HuH-7 (cell line): ENCODE data around the gene SPAG16.

Source experiments
- DNase-seq: peaks from one replicate; pipeline ENCODE4 v3.0.0; 2011; ENCODE audit warnings: low spot score

Gene SPAG16

GRCh38 chr2:214096208-214096715 is 812.0 kb downstream of the SPAG16 start:
- DNase-seq, result no peak

GRCh38 chr2:214098811-214099210 is 814.5 kb downstream of the SPAG16 start:
- DNase-seq, result no peak

GRCh38 chr2:214100488-214100887 is 816.2 kb downstream of the SPAG16 start:
- no peak for DNase-seq

GRCh38 chr2:214103276-214104001 is 819.2 kb downstream of the SPAG16 start:
- DNase-seq, result no peak

GRCh38 chr2:214104219-214104618 is 820.0 kb downstream of the SPAG16 start:
- no peak for DNase-seq

- no peak for DNase-seq
These were observed 820.7 kb downstream of the SPAG16 start for GRCh38 chr2:214104967-214105366.

GRCh38 chr2:214107726-214108125 is 823.5 kb downstream of the SPAG16 start:
- no peak for DNase-seq

GRCh38 chr2:214108598-214108997 is 824.3 kb downstream of the SPAG16 start:
- DNase-seq, result no peak

- DNase-seq, result no peak
These were observed 832.8 kb downstream of the SPAG16 start for GRCh38 chr2:214117054-214117453.

- no peak for DNase-seq
These were observed 841.9 kb downstream of the SPAG16 start for GRCh38 chr2:214126135-214126534.

GRCh38 chr2:214127170-214127569 is 842.9 kb downstream of the SPAG16 start:
- DNase-seq, result no peak

GRCh38 chr2:214127571-214127970 is 843.3 kb downstream of the SPAG16 start:
- DNase-seq, result no peak

- no peak for DNase-seq
These were observed 843.8 kb downstream of the SPAG16 start for GRCh38 chr2:214128040-214128439.

- no peak for DNase-seq
These were observed 845.9 kb downstream of the SPAG16 start for GRCh38 chr2:214130114-214130513.

GRCh38 chr2:214135966-214136365 is 851.7 kb downstream of the SPAG16 start:
- DNase-seq, result no peak

GRCh38 chr2:214138779-214139178 is 854.5 kb downstream of the SPAG16 start:
- DNase-seq, result no peak

- no peak for DNase-seq
These were observed 855.5 kb downstream of the SPAG16 start for GRCh38 chr2:214139630-214140284.

- no peak for DNase-seq
These were observed 872.7 kb downstream of the SPAG16 start for GRCh38 chr2:214156971-214157370.

GRCh38 chr2:214158851-214159250 is 874.6 kb downstream of the SPAG16 start:
- no peak for DNase-seq

GRCh38 chr2:214169281-214169680 is 885.0 kb downstream of the SPAG16 start:
- DNase-seq, result no peak

- no peak for DNase-seq
These were observed 885.5 kb downstream of the SPAG16 start for GRCh38 chr2:214169736-214170135.

- no peak for DNase-seq
These were observed 890.3 kb downstream of the SPAG16 start for GRCh38 chr2:214174563-214174962.

GRCh38 chr2:214180071-214180470 is 895.8 kb downstream of the SPAG16 start:
- DNase-seq, result no peak

GRCh38 chr2:214180686-214181085 is 896.4 kb downstream of the SPAG16 start:
- DNase-seq, result no peak
